Upper lobe of left lung (tissue), 6 donors: Measurements from ENCODE around the gene MUC5B. TPM values are rescaled to one million over a fixed set of nuclear protein-coding genes. Genes with fewer than 3 reads are reported as not detected.

ENCODE experiments used
- ATAC-seq, 2 donors: fragments of 200-7000 bp; cut with Tn5 transposase; one replicate each; pipeline ENCODE4 v1.9.1; 2022; ENCODE audit warnings: mild to moderate bottlenecking in 2 of 2, moderate library complexity in 2 of 2; ENCODE audit not compliant: low FRiP score in 2 of 2
- DNase-seq, 2 donors: peaks; one replicate each; pipeline ENCODE4 v3.0.0-alpha.2; 2019 to 2020
- H3K27ac ChIP-seq, 4 donors: fragments of 200-600 bp; sonication (generic); one replicate each; pipeline ENCODE4 v1.5.1; 2016 to 2019
- H3K27me3 ChIP-seq, 4 donors: fragments of 200-600 bp; sonication (generic); one replicate each; pipeline ENCODE4 v1.5.1; 2017 to 2019
- H3K36me3 ChIP-seq, 4 donors: fragments of 200-600 bp; sonication (generic); one replicate each; pipeline ENCODE4 v1.5.1; 2016 to 2019
- H3K4me1 ChIP-seq, 4 donors: fragments of 200-600 bp; sonication (generic); one replicate each; pipeline ENCODE4 v1.5.1; 2018 to 2019
- H3K4me3 ChIP-seq, 4 donors: fragments of 200-600 bp; sonication (generic); one replicate each; pipeline ENCODE4 v1.5.1; 2017 to 2019; ENCODE audit warnings: mild to moderate bottlenecking in 2 of 4, moderate library complexity in 1 of 4
- H3K9me3 ChIP-seq, 4 donors: fragments of 200-600 bp; sonication (generic); one replicate each; pipeline ENCODE4 v1.5.1; 2018 to 2019
- EP300 ChIP-seq, 4 donors: sonication (generic); formaldehyde crosslinking; IDR thresholded peaks; one replicate each; pipeline ENCODE4 v1.5.1; 2017; ENCODE audit warnings: antibody characterized with exemption in 4 of 4, control low read depth in 2 of 4
- POLR2A ChIP-seq, 4 donors: fragments of 450-650 bp; IDR thresholded peaks; one replicate each; pipeline ENCODE4 v1.5.1; 2016 to 2017; ENCODE audit warnings: antibody characterized with exemption in 4 of 4, mild to moderate bottlenecking in 2 of 4
- POLR2AphosphoS5 ChIP-seq, 2 donors: sonication (generic); formaldehyde crosslinking; IDR thresholded peaks; one replicate each; pipeline ENCODE4 v1.5.1; 2017; ENCODE audit warnings: antibody characterized with exemption in 2 of 2
- WGBS, 2 donors: methylation state at CpG; one replicate each; pipeline ENCODE4 v1.1.5; 2017 to 2018; 5-methylcytosine and 5-hydroxymethylcytosine counted together
- total RNA-seq, 6 donors: library from RNA; depleted of rRNA in 4 of 6; stranded (reverse); fragments of >200 nt in 4 of 6; gene quantifications; one replicate each; pipeline versions ENCODE4 v1.1.0 to v1.2.1, GENCODE V29; 2016 to 2021
- TF ChIP-seq, protein P1 (sequence below), 6 experiments: fragments of 450-650 bp in 4 of 6; fragments of 200-600 bp in 2 of 6; sonication (generic) in 2 of 6; IDR thresholded peaks; one replicate each; pipeline ENCODE4 v1.5.1; 2016 to 2019; ENCODE audit warnings: antibody characterized with exemption in 6 of 6
- donor health status: DM: no; HTN: no; CAD: no; lungs with moderate emphysema.
- donor health status: DM: no; HTN: yes; CAD: no; lungs with severe emphysema.

Gene MUC5B
- total RNA-seq, 6 donors from 2014 or later: 3.2 to 54.5 (median 16.2) TPM

DNA sequence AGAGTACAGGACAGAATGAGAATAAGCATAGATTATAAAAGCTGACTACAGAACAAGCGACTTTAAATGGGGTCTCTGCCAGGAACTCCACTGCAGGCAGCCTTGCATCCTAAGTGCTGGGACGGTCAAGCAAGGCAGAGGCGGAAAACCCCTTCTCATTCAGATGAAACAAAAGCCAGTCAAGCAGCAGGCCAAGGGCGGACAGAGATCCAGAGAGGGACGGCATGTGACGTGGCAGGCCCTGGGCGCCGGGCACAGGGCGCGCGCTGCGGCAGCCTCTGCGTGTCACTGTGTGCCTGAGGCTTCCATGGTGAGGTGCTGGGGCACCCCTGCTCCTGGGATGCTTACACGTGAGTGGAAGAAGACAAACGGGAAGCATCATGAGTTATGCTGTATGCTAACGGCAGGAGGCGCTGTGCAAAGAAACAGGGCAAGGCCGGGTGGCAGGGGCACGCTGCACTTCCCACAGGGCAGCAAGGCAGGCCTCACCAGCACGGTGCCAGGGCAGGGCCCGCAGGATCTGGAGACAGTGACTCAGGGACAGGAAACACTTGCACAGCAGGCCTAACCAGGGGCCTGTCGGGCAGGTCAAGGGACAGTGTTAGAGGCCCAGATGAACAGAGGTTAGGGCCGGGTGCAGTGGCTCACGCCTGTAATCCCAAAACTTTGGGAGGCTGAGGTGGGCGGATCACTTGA lies 80.4 kb downstream of the MUC5B start:
- peaks cover 89 to 94% (median 92%) of the 10 kb centered on the region in 4 donors for H3K4me1 ChIP-seq
- peak; percentile 34 to 65 for DNase-seq
- 68 to 80% methylated on average over 21 to 25 of the region's 25 CpGs for WGBS, 2 donors

DNA sequence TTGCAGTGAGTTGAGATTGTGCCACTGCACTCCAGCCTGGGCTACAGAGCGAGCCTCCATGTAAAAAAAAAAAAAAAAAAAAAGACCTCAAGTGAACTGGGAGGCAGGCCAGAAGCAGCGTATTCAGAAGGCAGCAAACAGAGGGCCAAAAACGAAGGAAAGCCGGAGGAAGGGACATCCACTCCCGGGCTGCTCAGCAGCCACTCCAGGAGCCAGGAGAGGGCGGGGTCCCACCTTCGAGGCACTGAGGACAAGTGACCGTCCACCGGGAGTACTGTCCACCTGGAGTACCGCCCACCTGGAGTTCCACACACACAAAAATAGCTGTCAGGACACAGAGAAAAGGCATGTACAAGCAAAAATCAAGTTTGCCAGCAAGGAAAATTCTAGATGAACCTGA lies 81.1 kb downstream of the MUC5B start:
- peak overlapping the region in 1 of 4 donors; percentile 15 for H3K4me3 ChIP-seq
- peaks cover 0 to 12% (median 3%) of the 10 kb centered on the region in 4 donors for H3K36me3 ChIP-seq
- no peaks in the 10 kb centered on the region for H3K9me3 ChIP-seq
- peaks cover 87 to 94% (median 92%) of the 10 kb centered on the region in 4 donors for H3K4me1 ChIP-seq
- WGBS, 2 donors: 32 to 36% methylated on average over 10 of the region's 10 CpGs
- peak overlapping the region; percentile 26 to 81 (median 78) for H3K27ac ChIP-seq
- no peak for TF ChIP-seq POLR2A (IDR thresholded peaks at IDR 0.05)
- H3K27me3 ChIP-seq: no peaks in the 10 kb centered on the region
- ATAC-seq: no peak
- peak; percentile 41 to 75 for DNase-seq

More for the DNA sequence above, 80.4 kb downstream of the MUC5B start:
- Histone ChIP-seq H3K36me3 (peaks cover 0 to 13% (median 3%) of the 10 kb centered on the region in 4 donors), H3K9me3 (no peaks in the 10 kb centered on the region), H3K27ac (peak overlapping the region; percentile 43 to 81 (median 78)), H3K27me3 (no peaks in the 10 kb centered on the region), H3K4me3 (no peak overlapping the region)
- no peak for ATAC-seq
- TF ChIP-seq POLR2A (IDR thresholded peaks at IDR 0.05) (no peak), EP300 (IDR thresholded peaks at IDR 0.05) (no peak), POLR2AphosphoS5 (IDR thresholded peaks at IDR 0.05) (no peak)
- TF ChIP-seq, protein P1, sequence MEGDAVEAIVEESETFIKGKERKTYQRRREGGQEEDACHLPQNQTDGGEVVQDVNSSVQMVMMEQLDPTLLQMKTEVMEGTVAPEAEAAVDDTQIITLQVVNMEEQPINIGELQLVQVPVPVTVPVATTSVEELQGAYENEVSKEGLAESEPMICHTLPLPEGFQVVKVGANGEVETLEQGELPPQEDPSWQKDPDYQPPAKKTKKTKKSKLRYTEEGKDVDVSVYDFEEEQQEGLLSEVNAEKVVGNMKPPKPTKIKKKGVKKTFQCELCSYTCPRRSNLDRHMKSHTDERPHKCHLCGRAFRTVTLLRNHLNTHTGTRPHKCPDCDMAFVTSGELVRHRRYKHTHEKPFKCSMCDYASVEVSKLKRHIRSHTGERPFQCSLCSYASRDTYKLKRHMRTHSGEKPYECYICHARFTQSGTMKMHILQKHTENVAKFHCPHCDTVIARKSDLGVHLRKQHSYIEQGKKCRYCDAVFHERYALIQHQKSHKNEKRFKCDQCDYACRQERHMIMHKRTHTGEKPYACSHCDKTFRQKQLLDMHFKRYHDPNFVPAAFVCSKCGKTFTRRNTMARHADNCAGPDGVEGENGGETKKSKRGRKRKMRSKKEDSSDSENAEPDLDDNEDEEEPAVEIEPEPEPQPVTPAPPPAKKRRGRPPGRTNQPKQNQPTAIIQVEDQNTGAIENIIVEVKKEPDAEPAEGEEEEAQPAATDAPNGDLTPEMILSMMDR (IDR thresholded peaks at IDR 0.05): peak; percentile 8 to 48 (median 38)

DNA sequence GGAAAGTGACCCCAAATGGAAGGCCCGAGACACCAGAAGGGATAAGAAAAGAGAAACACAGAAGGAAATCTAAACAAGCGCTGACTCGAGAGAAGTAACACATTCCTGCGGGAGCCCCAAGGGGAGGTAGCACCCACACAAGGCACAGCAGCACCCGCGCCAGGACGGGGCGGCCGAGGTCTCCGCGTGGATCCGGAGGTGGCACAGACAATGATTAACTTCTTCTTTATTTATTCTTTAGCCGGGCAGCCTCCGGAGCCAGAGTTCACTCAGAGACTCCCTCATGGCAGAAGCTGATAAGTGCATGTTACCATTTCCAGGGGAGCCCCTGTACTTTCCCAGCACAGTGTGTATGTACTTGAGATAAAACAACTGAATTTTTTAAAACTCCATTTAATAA lies 81.5 kb downstream of the MUC5B start:
- ATAC-seq (no peak), DNase-seq (peak; percentile 41 to 84)
- Histone ChIP-seq H3K27ac (peak overlapping the region; percentile 26 to 81 (median 78)), H3K4me1 (peaks cover 83 to 90% (median 88%) of the 10 kb centered on the region in 4 donors), H3K4me3 (peak overlapping the region in 1 of 4 donors; percentile 15), H3K36me3 (peaks cover 0 to 12% (median 3%) of the 10 kb centered on the region in 4 donors), H3K27me3 (no peaks in the 10 kb centered on the region), H3K9me3 (no peaks in the 10 kb centered on the region)
- WGBS, 2 donors: 35 to 66% methylated on average over 14 of the region's 14 CpGs
- TF ChIP-seq, protein P1 (IDR thresholded peaks at IDR 0.05): no peak
- TF ChIP-seq POLR2A (IDR thresholded peaks at IDR 0.05): no peak
- no peak for TF ChIP-seq EP300 (IDR thresholded peaks at IDR 0.05)
- no peak for TF ChIP-seq POLR2AphosphoS5 (IDR thresholded peaks at IDR 0.05)

DNA sequence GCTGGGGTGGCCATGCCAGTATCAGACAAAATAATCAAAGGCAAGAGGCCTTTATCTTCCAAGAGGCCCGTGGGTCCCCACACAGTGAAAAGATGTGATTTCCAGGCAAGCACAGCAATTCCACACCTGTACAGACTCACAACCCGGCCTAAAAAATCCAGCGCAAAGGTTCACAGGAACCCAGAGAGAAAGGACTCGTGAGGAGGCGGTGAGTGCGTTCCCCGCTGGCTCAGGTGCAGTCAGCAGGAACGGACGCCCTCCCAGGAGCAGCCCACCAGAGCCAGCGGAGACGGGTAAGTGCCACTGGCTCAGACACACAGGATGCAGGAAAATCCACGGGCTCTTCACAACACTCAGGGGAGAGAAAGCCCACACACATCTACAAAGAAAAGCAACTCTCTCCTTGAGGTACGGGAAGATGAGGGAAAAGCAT lies 82.2 kb downstream of the MUC5B start:
- peak overlapping the region in 3 of 4 donors; percentile 76 to 81 (median 80) for H3K27ac ChIP-seq
- WGBS, 2 donors: 83 to 85% methylated on average over 13 of the region's 13 CpGs
- H3K4me3 ChIP-seq: no peak overlapping the region
- peaks cover 0 to 12% (median 3%) of the 10 kb centered on the region in 4 donors for H3K36me3 ChIP-seq
- H3K9me3 ChIP-seq: no peaks in the 10 kb centered on the region
- peaks cover 78 to 86% (median 82%) of the 10 kb centered on the region in 4 donors for H3K4me1 ChIP-seq
- H3K27me3 ChIP-seq: no peaks in the 10 kb centered on the region
- TF ChIP-seq EP300 (IDR thresholded peaks at IDR 0.05) (no peak), POLR2AphosphoS5 (IDR thresholded peaks at IDR 0.05) (no peak), POLR2A (IDR thresholded peaks at IDR 0.05) (no peak)
- TF ChIP-seq, protein P1 (IDR thresholded peaks at IDR 0.05): no peak
- DNase-seq: no peak
- ATAC-seq: no peak

DNA sequence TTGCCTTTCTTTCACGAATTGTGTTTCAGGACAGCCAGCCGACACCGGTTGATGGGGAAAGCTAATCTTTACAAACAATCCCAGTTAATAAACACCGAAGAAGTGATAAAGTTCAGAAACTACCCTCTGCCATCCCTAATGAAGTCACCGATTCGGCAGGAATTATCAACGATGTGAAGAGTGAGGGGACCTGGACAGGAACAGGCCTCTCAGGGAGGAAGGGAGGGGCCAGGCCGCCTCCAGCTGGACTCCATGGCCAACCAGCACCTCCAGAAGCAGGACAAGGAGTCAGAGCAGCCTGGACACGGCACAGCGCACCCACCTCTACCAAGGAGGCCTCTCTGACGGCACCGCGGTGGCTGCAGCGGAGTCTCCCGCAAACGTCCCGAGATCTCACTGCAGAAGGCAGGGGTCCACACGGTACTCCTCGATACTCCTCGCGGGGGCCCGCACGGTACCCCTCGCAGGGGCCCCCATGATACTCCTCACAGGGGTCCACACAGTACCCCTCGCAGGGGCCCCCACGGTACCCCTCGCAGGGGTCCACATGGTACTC lies 82.7 kb downstream of the MUC5B start:
- ATAC-seq: no peak
- TF ChIP-seq EP300 (IDR thresholded peaks at IDR 0.05): no peak
- TF ChIP-seq POLR2AphosphoS5 (IDR thresholded peaks at IDR 0.05): no peak
- TF ChIP-seq POLR2A (IDR thresholded peaks at IDR 0.05): no peak
- TF ChIP-seq, protein P1 (IDR thresholded peaks at IDR 0.05): no peak
- no peaks in the 10 kb centered on the region for H3K9me3 ChIP-seq
- H3K36me3 ChIP-seq: peaks cover 0 to 12% (median 3%) of the 10 kb centered on the region in 4 donors
- no peak overlapping the region for H3K4me3 ChIP-seq
- H3K27me3 ChIP-seq: no peaks in the 10 kb centered on the region
- DNase-seq: peak in 1 of 2 donors; percentile 79
- H3K4me1 ChIP-seq: peaks cover 80 to 86% (median 83%) of the 10 kb centered on the region in 4 donors
- 70 to 85% methylated on average over 8 to 27 of the region's 27 CpGs for WGBS, 2 donors
- H3K27ac ChIP-seq: peak overlapping the region in 3 of 4 donors; percentile 76 to 81 (median 80)
